ENCODE measurements around the gene TCF25.

DNA sequence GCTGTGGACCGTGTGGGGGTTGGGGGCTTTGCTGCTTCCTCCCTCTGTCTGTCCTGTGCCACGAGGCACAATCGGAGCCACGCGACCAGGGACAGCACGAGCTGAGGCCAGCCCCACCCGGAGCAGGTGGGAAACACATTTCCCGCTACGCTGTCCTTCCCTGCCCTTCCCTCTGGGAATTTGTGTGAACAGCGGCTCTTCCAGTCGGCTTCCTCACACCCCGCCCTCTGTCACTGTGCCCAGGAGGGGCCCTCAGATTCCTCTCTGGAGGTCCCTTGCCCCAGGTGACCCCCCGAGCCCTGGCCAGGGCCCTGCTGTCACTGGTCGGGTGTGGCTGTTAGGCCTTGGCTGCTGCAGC lies 25.5 kb upstream of the TCF25 start:
- TF ChIP-seq, protein P1, sequence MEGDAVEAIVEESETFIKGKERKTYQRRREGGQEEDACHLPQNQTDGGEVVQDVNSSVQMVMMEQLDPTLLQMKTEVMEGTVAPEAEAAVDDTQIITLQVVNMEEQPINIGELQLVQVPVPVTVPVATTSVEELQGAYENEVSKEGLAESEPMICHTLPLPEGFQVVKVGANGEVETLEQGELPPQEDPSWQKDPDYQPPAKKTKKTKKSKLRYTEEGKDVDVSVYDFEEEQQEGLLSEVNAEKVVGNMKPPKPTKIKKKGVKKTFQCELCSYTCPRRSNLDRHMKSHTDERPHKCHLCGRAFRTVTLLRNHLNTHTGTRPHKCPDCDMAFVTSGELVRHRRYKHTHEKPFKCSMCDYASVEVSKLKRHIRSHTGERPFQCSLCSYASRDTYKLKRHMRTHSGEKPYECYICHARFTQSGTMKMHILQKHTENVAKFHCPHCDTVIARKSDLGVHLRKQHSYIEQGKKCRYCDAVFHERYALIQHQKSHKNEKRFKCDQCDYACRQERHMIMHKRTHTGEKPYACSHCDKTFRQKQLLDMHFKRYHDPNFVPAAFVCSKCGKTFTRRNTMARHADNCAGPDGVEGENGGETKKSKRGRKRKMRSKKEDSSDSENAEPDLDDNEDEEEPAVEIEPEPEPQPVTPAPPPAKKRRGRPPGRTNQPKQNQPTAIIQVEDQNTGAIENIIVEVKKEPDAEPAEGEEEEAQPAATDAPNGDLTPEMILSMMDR (conservative IDR thresholded peaks at IDR 0.05; ENCODE audit: low read length) = no peak
- no peak for TF ChIP-seq EZH2phosphoT487 (IDR thresholded peaks at IDR 0.05; ENCODE audit: borderline replicate concordance)
